Subcutaneous abdominal adipose tissue (tissue), 5 donors: ENCODE data around the gene TFR2.
A peak's percentile ranks its signal among the peaks of the same experiment; 100 is the strongest.

Experiments used
- H3K27ac ChIP-seq: one replicate; pipeline ENCODE4 v1.7.0; 2013; ENCODE audit warnings: low read depth, mild to moderate bottlenecking, inconsistent platforms, low read length, moderate library complexity
- H3K27me3 ChIP-seq, 5 donors: one replicate each; pipeline ENCODE4 v1.7.0; 2013; ENCODE audit warnings: low read length in 5 of 5, inconsistent platforms in 1 of 5; ENCODE audit not compliant: control insufficient read depth in 5 of 5, insufficient read depth in 4 of 5
- H3K36me3 ChIP-seq, 5 donors: one replicate each; pipeline ENCODE4 v1.7.0; 2013; ENCODE audit warnings: low read length in 5 of 5; ENCODE audit not compliant: control insufficient read depth in 5 of 5, insufficient read depth in 5 of 5
- H3K4me1 ChIP-seq, 5 donors: one replicate each; pipeline ENCODE4 v1.7.0; 2013; ENCODE audit warnings: low read length in 5 of 5, mild to moderate bottlenecking in 3 of 5, moderate library complexity in 1 of 5; ENCODE audit not compliant: control insufficient read depth in 5 of 5, insufficient read depth in 5 of 5
- H3K4me3 ChIP-seq, 5 donors: one replicate each; pipeline ENCODE4 v1.7.0; 2013; ENCODE audit warnings: low read length in 5 of 5, low read depth in 1 of 5
- H3K9ac ChIP-seq, 5 donors: one replicate each; pipeline ENCODE4 v1.7.0; 2013; ENCODE audit warnings: low read length in 5 of 5, mild to moderate bottlenecking in 4 of 5, moderate library complexity in 3 of 5
- H3K9me3 ChIP-seq, 5 donors: one replicate each; pipeline ENCODE4 v1.7.0; 2013; ENCODE audit warnings: low read length in 5 of 5; ENCODE audit not compliant: control insufficient read depth in 5 of 5
- donor health status: healthy.
- donor health status: healthy.
- donor health status: healthy.
- donor health status: healthy.
- donor health status: healthy.

TFR2 gene

DNA sequence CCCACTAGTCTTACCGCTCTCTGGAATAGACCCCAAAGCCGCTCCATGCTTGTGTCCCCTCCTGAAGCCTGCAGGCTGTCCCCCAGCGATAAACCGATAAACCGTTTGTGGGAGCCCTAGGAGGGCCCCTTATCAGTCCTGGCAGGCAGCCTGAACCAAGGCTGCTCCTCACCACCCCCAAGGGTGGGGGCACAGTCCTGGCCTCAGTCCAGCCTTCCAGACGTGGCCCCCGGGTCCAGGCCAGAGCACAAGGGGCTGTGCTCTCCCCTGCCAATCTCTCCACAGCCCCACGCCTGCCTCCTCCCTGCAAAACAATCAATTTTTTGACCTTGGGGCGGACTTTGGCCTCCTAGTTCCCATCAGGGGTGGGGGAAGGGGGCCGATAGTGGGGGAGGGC, at the start of gene TFR2:
Gene TFR2 (minus strand): TSS at position 90 of the 397 bp plus-strand sequence. CDS start 43 bp downstream, at position 47.
- H3K27me3 ChIP-seq: peaks cover 8 to 28% (median 18%) of the 10 kb centered on the region in 5 donors

GRCh38 chr7:100689230-100690135, 48.1 kb upstream of the TFR2 start:
- Histone ChIP-seq H3K36me3 (peaks cover 0 to 55% (median 46%) of the 10 kb centered on the region in 5 donors), H3K27me3 (no peaks in the 10 kb centered on the region), H3K4me1 (peaks cover 12 to 47% (median 40%) of the 10 kb centered on the region in 5 donors), H3K4me3 (no peak overlapping the region), H3K9ac (peak overlapping the region in 4 of 5 donors; percentile 6 to 61 (median 41)), H3K9me3 (no peaks in the 10 kb centered on the region), H3K27ac (no peak overlapping the region)

More for the DNA sequence above, at the start of gene TFR2:
- no peaks in the 10 kb centered on the region for H3K36me3 ChIP-seq
- H3K4me1 ChIP-seq: no peaks in the 10 kb centered on the region
- no peak within 1 kb of the TSS for H3K27ac ChIP-seq
- no peak within 1 kb of the TSS for H3K9ac ChIP-seq
- no peak within 1 kb of the TSS for H3K4me3 ChIP-seq
- no peaks in the 10 kb centered on the region for H3K9me3 ChIP-seq

DNA sequence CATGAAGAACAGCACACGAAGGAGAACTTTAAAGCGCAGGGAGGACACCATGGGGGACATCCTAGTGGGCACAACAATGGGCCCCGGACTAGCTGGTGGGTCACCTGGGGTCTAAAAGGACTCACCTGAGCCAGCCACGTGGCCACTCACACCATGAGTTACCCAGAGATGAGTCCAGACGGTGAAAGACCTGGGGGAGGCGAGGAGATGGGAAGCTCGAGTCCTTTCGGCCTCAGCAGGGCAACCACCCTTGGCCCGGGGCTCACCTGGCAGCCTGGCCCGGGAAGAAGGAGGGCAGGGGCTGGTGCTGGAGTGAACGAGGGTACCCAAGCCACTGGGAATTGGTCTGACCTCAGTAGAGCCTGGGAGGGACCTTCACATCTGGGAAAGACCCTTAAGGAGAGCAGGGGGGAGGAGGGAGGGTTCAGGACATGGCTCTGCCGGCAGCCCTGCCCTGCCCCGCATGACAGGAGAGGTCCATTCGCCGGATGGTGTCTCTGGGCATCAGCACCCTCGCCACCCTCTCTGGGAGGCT, 47.0 kb upstream of the TFR2 start:
- no peak overlapping the region for H3K27ac ChIP-seq
- H3K9me3 ChIP-seq: no peaks in the 10 kb centered on the region
- H3K27me3 ChIP-seq: no peaks in the 10 kb centered on the region
- no peak overlapping the region for H3K4me3 ChIP-seq
- peaks cover 0 to 66% (median 57%) of the 10 kb centered on the region in 5 donors for H3K36me3 ChIP-seq
- H3K9ac ChIP-seq: peak overlapping the region in 2 of 5 donors; percentile 35 to 37
- H3K4me1 ChIP-seq: peaks cover 12 to 45% (median 39%) of the 10 kb centered on the region in 5 donors

- H3K4me1 ChIP-seq: peaks cover 9 to 39% (median 34%) of the 10 kb centered on the region in 5 donors
- H3K4me3 ChIP-seq: no peak overlapping the region
- peaks cover 0 to 71% (median 63%) of the 10 kb centered on the region in 5 donors for H3K36me3 ChIP-seq
- H3K9ac ChIP-seq: no peak overlapping the region
- no peaks in the 10 kb centered on the region for H3K27me3 ChIP-seq
- H3K9me3 ChIP-seq: no peaks in the 10 kb centered on the region
- no peak overlapping the region for H3K27ac ChIP-seq
Observed at GRCh38 chr7:100687751-100688300, 46.5 kb upstream of the TFR2 start.

- H3K9me3 ChIP-seq: no peaks in the 10 kb centered on the region
- H3K4me1 ChIP-seq: peaks cover 3 to 34% (median 28%) of the 10 kb centered on the region in 5 donors
- H3K27ac ChIP-seq: no peak overlapping the region
- H3K9ac ChIP-seq: no peak overlapping the region
- no peak overlapping the region for H3K4me3 ChIP-seq
- peaks cover 0 to 77% (median 68%) of the 10 kb centered on the region in 5 donors for H3K36me3 ChIP-seq
- no peaks in the 10 kb centered on the region for H3K27me3 ChIP-seq
Observed at GRCh38 chr7:100687261-100687660, 45.9 kb upstream of the TFR2 start.

GRCh38 chr7:100686822-100687211, 45.5 kb upstream of the TFR2 start:
- no peak overlapping the region for H3K4me3 ChIP-seq

DNA sequence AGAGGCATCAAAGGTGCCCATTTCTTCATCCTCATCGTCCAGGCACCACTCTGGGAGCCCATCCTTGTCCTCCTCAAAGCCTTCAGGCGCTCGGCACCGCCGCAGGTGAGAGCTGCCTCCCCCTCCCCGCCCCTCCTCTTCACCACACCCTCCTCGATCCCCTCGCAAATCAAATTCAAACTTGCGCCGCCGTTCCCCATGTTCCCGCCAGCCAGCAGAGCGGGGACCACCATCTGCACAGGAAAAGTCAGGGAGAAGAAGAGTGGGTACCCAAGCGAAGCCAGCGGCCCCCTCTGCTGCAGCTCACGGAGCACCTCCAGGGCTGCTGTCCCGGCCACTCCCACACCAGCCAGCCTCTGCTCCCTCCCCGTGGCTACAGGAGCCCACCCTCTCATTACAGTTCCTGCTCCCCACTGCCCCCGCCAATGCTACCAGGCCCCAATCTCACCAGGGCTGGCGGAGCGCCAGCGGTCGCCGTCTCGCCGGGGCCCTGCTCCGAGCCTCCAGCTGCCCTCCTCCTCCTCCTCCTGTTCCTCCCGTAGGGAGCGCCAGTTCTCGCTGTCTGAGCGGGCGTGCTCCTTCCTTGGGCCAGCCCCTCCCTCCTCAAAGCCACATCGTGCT, 45.0 kb upstream of the TFR2 start:
- H3K4me1 ChIP-seq: peaks cover 2 to 24% (median 18%) of the 10 kb centered on the region in 5 donors
- H3K36me3 ChIP-seq: peaks cover 0 to 86% (median 77%) of the 10 kb centered on the region in 5 donors
- no peak overlapping the region for H3K27ac ChIP-seq
- H3K4me3 ChIP-seq: no peak overlapping the region
- H3K9ac ChIP-seq: no peak overlapping the region
- H3K9me3 ChIP-seq: no peaks in the 10 kb centered on the region
- H3K27me3 ChIP-seq: no peaks in the 10 kb centered on the region

More at GRCh38 chr7:100686822-100687211, 45.5 kb upstream of the TFR2 start:
- H3K4me1 ChIP-seq: peaks cover 2 to 29% (median 23%) of the 10 kb centered on the region in 5 donors
- H3K9me3 ChIP-seq: no peaks in the 10 kb centered on the region
- H3K9ac ChIP-seq: no peak overlapping the region
- peaks cover 0 to 81% (median 73%) of the 10 kb centered on the region in 5 donors for H3K36me3 ChIP-seq
- no peaks in the 10 kb centered on the region for H3K27me3 ChIP-seq
- H3K27ac ChIP-seq: no peak overlapping the region

DNA sequence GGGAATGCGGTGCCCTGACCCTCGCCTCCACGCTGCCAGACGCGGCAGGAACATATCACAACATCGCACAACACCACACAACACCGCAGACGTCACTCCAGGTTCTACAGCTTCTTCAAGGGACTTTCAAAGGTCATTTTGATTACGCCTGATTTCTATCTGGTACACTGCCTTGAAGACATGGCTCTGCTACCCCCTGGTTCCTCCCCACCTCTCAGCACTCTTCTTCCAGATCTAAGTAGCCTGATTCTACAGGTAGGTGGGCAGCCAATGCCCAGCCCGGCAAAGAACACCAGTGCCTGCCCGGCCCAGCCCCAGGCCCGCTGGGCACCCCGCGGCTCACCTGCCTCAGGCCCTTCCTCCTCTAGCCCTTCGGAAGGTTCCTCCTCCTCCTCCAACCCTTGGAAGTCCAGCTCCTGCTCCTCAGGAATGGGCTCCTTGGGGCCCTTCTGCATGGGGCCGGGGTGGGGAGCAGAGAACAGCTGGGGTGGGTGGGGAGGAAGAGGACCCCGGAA, 44.3 kb upstream of the TFR2 start:
- no peaks in the 10 kb centered on the region for H3K27me3 ChIP-seq
- no peaks in the 10 kb centered on the region for H3K9me3 ChIP-seq
- H3K4me1 ChIP-seq: peaks cover 2 to 20% (median 16%) of the 10 kb centered on the region in 5 donors
- no peak overlapping the region for H3K4me3 ChIP-seq
- peaks cover 0 to 86% (median 77%) of the 10 kb centered on the region in 5 donors for H3K36me3 ChIP-seq
- no peak overlapping the region for H3K9ac ChIP-seq
- H3K27ac ChIP-seq: no peak overlapping the region

- Histone ChIP-seq H3K4me1 (peaks cover 3 to 22% (median 20%) of the 10 kb centered on the region in 5 donors), H3K4me3 (no peak overlapping the region), H3K9me3 (no peaks in the 10 kb centered on the region), H3K27ac (no peak overlapping the region), H3K9ac (no peak overlapping the region), H3K36me3 (peaks cover 0 to 92% (median 80%) of the 10 kb centered on the region in 5 donors), H3K27me3 (no peaks in the 10 kb centered on the region)
Observed at GRCh38 chr7:100685049-100685605, 43.8 kb upstream of the TFR2 start.
